Motor neuron (in vitro differentiated cells): Measurements from ENCODE around the gene RFPL3. TPM values are rescaled to one million over a fixed set of nuclear protein-coding genes. Genes with fewer than 3 reads are reported as not detected.

Experiments used
- ATAC-seq, 8 experiments: fragments of 200-7000 bp; cut with Tn5 transposase; replicated peaks in 6 of 8; 2 replicates each; pipeline ENCODE4 v1.8.0; 2021; ENCODE audit warnings: mild to moderate bottlenecking in 8 of 8, moderate library complexity in 8 of 8
- H3K27ac ChIP-seq, 2 donors: fragments of 250-450 bp; sonication (Bioruptor Pico); 2 replicates each; pipeline ENCODE4 v1.9.0; 2021; ENCODE audit warnings: antibody characterized with exemption in 2 of 2, mild to moderate bottlenecking in 2 of 2, moderate library complexity in 1 of 2
- H3K4me1 ChIP-seq, 2 donors: fragments of 250-450 bp; sonication (Bioruptor Pico); replicated peaks in 1 of 2; 2 replicates each; pipeline ENCODE4 v1.6.1; 2021; ENCODE audit warnings: antibody characterized with exemption in 2 of 2, mild to moderate bottlenecking in 2 of 2, moderate library complexity in 1 of 2
- H3K4me3 ChIP-seq, 5 donors: fragments of 250-450 bp; sonication (Bioruptor Pico); 2 replicates each; pipeline ENCODE4 v1.9.0; 2021; ENCODE audit warnings: antibody characterized with exemption in 5 of 5, mild to moderate bottlenecking in 5 of 5, moderate library complexity in 4 of 5
- WGBS, 10 experiments: fragments of 450-650 bp; shearing (Covaris generic); methylation state at CpG; one replicate each; pipeline ENCODE4 v1.0.0; 2022; 5-methylcytosine and 5-hydroxymethylcytosine counted together
- in situ Hi-C, 9 experiments: fragments of 400-800 bp; cut with MboI; loops; one replicate each; pipeline ENCODE4 v1.15.0; 2021; ENCODE audit warnings: low sequenced_read_pairs in 9 of 9, low pct_unique_long_range_greater_than_20kb in 2 of 9; ENCODE audit not compliant: unreplicated experiment in 9 of 9
- total RNA-seq, 8 experiments: library from RNA; unstranded; fragments of 300-600 nt; gene quantifications; 2 replicates each; pipeline versions ENCODE4 v1.2.3 to v1.2.4, GENCODE V29; 2022

Gene RFPL3
- total RNA-seq, 8 experiments from 2014 or later = 0.24 to 0.31 TPM; not detected in 6

DNA sequence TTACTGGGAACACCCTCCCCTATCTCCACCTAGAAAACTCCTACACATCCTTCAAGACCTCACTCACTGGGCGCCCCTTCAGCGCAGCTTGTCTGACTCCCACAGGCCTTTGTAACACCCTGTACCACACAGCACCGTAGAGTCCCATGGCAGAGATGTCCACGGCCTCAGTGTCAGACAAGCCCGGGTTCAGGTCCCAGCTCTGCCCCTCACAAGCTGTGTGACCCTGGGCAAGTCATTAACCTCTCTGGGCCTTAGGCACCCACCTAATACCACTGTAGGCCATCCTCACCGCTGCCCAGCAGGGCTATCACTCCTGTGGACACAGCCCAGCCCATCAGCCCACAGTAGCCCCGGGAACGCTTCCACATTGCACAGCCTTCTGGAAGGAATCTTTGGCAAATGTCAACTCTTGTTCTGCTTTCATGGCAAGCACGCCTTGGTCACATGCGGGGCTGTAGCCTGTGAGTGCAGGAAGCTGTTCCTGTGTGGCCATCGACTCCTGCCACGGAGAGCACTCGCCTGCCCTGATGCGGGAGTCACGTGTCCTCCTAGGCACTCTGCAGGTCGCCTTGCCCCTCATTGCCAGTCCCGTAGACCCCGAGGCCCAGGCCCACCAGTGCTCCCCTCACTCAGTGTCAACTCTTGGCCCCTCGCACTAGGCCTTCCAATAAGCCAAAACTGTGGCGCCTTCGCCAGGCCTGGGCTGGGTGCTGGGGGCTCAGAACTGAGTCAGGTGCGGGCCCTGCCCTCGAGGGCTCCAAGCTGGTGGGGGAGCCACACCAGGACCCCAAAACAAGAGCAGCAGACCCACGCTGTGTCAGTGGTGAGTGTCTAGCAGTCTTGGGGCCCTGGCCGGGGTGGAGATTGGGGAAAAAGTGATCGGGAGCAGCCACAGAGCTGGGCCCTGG, 32.9 kb upstream of the RFPL3 start:
- no peak for ATAC-seq
- peaks cover 3 to 6% of the 10 kb centered on the region in 2 donors for H3K4me1 ChIP-seq
- WGBS, 10 experiments = 27 to 100% (median 90%) methylated on average over 2 to 11 of the region's 26 CpGs; no CpG with 5 or more reads in 5 of the 10 experiments
- H3K27ac ChIP-seq = no peak overlapping the region
- H3K4me3 ChIP-seq = no peak overlapping the region
- in situ Hi-C loops = no loop called here

DNA sequence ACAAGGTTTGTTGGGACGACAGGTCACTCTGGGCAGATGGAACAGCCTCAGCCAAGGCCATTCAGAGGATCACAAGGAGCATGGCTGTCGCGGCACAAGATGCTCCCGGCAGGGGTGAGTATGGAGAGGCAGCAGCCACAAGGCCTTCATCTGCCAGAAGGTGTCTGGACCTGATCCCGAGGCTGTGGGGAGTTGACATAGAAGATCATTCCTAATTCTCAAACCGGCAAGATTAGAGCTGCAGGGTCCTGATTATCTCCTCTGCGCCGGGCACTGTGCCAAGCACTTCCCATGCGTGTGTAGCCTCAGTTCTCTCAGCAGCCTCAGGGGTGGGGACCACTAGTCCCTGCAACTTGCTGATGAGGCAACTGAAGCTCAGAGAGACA, 32.3 kb upstream of the RFPL3 start:
- in situ Hi-C loops = no loop called here
- WGBS, 10 experiments = 0 to 100% (median 76%) methylated on average over 1 to 7 of the region's 9 CpGs; no CpG with 5 or more reads in 3 of the 10 experiments
- Histone ChIP-seq H3K4me3 (no peak overlapping the region), H3K4me1 (peaks cover 0 to 1% of the 10 kb centered on the region in 2 donors), H3K27ac (no peak overlapping the region)
- peak in 4 of 8 experiments; percentile 20 to 67 (median 38) for ATAC-seq

DNA sequence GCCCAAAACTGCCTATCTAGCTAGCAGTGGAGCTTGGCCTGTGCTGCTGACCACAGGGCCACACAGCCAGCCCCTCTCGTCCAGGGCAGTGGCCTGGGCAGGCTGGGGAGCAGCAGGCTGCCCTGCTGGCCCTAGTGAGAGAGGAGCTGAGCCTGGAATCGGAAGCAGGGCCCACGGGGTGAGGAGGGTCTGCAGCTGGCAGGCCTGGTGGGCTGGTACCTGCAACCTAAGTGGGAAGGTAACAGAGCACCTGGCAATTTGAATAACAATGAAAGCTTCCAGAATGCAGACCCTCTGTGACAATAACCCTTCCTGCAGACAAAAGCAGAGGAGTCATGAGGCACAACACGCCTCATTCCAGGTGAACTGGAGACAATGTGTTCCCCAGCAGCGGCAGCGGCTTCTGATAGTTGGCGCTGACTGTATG, 31.8 kb upstream of the RFPL3 start:
- ATAC-seq = no peak
- 48 to 96% (median 79%) methylated on average over 2 to 5 of the region's 7 CpGs; no CpG with 5 or more reads in 5 of the 10 experiments for WGBS, 10 experiments
- in situ Hi-C loops = no loop called here
- Histone ChIP-seq H3K4me3 (no peak overlapping the region), H3K4me1 (no peaks in the 10 kb centered on the region), H3K27ac (no peak overlapping the region)

DNA sequence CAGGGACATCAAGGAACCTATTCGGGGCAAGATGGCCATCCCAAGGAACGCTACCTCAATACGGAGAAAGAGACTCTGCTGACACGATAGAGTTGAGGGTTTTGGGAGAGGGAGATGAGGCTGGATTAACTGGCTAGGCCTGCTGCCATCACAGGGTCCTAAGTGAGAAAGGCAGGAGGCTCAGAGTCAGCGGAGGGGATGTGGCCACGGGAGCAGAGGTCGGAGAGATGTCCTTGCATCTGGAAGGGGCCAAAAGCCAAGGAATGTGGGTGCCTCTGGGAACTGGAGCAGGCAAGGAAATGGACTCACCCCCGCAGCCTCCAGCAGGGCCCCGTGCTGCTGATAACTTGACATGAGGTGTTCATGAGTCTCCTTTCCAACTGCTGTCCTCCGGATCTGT, 31.0 kb upstream of the RFPL3 start:
- 63 to 94% (median 80%) methylated on average over 2 to 9 of the region's 10 CpGs; no CpG with 5 or more reads in 3 of the 10 experiments for WGBS, 10 experiments
- in situ Hi-C loops = no loop called here
- H3K27ac ChIP-seq = no peak overlapping the region

DNA sequence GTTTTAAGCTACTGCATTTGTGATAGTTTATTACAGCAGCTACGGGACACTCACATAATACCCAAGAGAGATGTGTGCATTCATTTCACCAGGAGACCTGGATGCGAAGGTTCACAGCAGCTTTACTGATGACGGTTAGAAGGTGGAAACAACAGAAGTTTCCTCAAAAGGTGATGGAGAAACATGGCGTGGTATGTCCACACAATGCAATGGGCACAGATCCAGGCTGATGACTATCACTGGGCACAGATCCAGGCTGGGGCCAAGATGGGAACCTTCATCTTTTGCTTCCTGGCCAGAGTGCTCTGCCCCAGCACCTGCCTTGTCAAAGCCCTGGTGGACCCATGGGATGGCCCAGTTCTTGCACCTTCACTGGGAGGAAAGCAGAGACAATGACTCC, 30.6 kb upstream of the RFPL3 start:
- H3K4me3 ChIP-seq = no peak overlapping the region
- no peak for ATAC-seq
- H3K27ac ChIP-seq = no peak overlapping the region
- no peaks in the 10 kb centered on the region for H3K4me1 ChIP-seq
- WGBS, 10 experiments = 67 to 100% (median 97%) methylated on average over 1 to 4 of the region's 4 CpGs; no CpG with 5 or more reads in 4 of the 10 experiments
- in situ Hi-C loops = no loop called here

More for the DNA sequence above, 31.0 kb upstream of the RFPL3 start:
- H3K4me1 ChIP-seq = no peaks in the 10 kb centered on the region
- no peak overlapping the region for H3K4me3 ChIP-seq
- no peak for ATAC-seq

DNA sequence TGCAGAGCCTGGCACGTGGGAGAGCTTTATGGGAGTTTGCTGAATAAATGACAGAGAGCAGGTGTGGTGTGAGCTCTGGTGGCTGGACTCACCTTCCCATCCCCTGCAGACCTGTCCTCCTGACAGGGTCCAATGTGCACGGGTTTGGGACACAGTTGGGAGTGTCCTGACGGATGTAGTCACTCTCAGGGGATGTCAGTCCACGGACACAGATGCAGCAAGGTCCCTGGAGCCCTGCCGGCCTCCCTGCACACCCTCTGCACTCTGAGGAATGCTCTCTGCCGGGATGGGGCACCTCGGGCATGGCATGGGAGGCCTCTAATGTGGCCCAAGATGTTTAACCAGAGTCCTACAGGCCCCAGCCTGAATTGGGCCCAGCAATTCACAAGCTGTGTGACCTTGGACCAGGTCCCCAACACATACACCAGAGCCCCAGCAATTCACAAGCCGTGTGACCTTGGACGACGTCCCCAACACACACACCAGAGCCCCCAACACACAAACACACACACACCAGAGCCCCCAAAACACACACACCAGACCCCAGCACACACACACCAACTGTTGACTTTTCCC, 30.0 kb upstream of the RFPL3 start:
- Histone ChIP-seq H3K27ac (no peak overlapping the region), H3K4me3 (no peak overlapping the region), H3K4me1 (no peaks in the 10 kb centered on the region)
- 30 to 100% (median 80%) methylated on average over 1 to 4 of the region's 10 CpGs; no CpG with 5 or more reads in 5 of the 10 experiments for WGBS, 10 experiments
- in situ Hi-C loops = no loop called here
- no peak for ATAC-seq

DNA sequence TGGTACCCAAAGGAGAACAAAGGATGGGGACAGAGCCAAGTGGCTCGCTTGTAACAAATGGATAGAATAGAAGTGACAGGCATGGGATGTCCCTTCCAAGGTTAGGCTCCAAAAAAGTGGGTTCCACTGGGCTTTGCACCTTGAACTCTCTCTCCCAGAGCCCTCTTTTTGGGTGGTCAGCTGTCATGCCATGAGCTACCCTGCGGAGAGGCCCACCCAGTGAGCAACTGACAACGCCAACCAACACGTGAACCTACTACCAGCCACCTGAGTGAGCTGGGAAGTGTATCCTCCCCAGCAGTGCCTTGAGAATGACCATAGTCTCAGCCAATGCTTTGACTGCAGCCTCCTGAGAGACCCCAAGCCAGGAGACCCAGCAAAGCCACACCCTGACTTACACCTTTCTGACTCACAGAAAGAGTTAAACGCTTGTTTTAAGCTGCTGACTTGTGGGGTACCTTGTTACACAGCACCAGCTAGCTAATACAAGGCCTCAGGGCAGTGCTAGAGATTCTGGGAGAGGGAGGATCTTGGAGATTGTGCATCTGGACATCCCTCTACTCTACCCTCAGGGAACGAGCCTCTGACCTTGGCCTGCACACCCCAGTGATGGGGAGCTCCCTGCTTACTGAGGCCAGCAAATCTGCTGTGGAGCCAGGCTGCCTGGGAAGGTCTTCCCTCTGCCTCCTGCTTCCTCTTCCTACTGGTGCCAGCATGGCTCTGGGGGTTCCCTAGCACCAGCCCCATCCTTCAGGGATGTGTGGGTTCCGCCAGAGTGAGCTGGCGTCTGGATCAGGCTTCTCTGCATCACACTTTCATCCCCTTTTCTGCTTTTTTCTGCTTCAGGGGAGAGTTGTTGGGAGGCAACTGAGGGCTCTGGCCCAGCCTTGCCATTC, 29.1 kb upstream of the RFPL3 start:
- no peaks in the 10 kb centered on the region for H3K4me1 ChIP-seq
- 25 to 90% (median 64%) methylated on average over 1 to 4 of the region's 8 CpGs; no CpG with 5 or more reads in 4 of the 10 experiments for WGBS, 10 experiments
- in situ Hi-C loops = no loop called here
- no peak overlapping the region for H3K27ac ChIP-seq
- no peak overlapping the region for H3K4me3 ChIP-seq
- no peak for ATAC-seq

DNA sequence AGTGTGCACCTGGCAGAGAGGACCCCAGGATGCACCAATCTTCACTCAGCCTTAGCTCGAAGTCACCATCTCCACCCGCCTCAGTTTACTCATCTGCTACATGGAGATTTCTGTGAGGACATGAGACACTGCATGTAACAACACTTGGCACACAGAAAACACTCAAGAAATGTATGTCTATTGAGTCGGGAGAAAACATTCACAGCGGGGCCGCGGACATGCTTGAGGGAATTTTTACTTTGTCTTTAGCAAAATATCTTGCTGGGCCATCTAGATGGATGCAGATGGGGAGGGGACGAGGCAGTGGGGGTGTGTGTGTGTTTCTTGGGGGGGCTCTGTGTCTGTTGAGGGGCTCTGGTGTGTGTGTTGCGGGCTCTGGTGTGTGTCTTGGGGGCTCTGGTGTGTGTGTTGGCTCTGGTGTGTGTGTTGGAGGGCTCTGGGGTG, 28.4 kb upstream of the RFPL3 start:
- ATAC-seq = no peak
- no peak overlapping the region for H3K27ac ChIP-seq
- H3K4me3 ChIP-seq = no peak overlapping the region
- no peaks in the 10 kb centered on the region for H3K4me1 ChIP-seq
- in situ Hi-C loops = no loop called here
- 60 to 94% (median 71%) methylated on average over 1 to 6 of the region's 8 CpGs; no CpG with 5 or more reads in 4 of the 10 experiments for WGBS, 10 experiments

DNA sequence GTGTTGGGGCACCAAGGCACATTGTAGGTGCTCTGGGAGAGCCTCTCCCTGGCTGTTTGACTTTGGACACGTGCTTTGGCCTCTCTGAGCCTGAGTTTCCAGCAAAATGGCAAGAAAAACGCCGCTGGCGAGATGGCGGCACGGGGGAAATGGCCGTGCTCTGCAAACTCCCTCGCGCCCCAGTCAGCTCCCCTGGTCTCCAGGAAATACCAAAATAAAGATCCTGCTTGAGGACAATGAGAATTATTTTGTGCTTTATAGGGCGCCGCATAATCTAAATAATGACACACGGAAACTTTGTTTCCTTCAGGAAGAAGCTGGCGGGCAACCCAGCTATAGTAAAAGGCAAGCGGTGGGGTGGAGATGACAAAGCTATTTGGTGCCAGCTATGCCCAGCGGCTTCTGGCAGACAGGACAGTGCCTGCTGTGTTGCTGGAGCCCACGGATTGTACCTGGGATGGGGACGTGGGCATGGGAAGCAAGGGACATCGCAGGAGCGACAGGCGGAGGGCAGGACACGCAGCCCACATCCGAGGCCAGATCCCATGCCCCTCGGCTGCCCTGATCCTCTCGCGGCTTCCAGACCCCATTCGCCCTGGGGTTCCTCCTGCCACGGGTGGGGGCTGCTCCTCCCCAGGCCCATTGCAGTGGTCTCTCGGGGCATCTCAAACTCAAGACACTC, 26.3 kb upstream of the RFPL3 start:
- WGBS, 10 experiments = 40 to 100% (median 78%) methylated on average over 1 to 12 of the region's 28 CpGs; no CpG with 5 or more reads in 2 of the 10 experiments
- in situ Hi-C loops = no loop called here
- Histone ChIP-seq H3K4me1 (peaks cover 8 to 16% of the 10 kb centered on the region in 2 donors), H3K4me3 (no peak overlapping the region), H3K27ac (no peak overlapping the region)
- ATAC-seq = no peak

DNA sequence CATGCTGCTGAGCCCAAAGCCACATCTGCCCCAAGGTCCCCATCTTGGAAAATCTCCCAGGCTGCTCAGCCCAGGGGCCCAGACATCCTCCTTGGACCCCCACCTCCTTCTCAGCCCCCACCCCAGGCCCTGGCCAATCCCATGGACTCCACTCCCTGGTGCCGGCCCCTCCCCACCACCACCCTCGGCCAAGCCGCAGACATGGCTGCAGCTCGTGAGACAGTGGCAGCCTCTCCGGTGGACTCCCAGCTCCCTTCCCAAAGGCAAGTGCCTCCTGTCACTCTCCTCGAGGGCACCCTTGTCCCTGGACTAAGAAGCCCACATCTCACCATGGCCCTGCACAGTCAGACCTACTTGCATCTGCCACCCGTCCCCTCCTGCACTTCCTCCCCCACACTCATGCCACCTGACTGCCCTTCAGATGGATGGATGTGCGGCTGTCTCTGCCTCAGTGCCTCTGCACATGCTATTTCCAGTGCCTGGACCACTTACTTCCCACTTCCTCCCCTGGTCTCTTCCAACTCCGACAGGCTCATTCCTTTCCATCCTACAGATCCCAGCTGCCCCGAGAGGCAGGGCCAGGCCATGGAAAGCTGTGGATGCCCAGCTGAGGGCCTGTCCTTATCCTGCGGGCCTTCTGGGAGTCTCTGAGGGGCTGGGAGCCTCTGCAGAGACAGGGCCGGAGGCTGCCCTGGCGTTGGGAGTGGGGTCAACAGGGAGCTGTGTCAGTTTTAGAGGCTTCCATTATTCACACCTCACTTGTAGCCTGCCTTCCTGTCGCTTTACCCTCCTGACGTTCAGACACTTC, 25.5 kb upstream of the RFPL3 start:
- WGBS, 10 experiments = 20 to 80% (median 67%) methylated on average over 1 to 3 of the region's 15 CpGs; no CpG with 5 or more reads in 4 of the 10 experiments
- ATAC-seq = no peak
- H3K4me3 ChIP-seq = no peak overlapping the region
- H3K27ac ChIP-seq = no peak overlapping the region
- H3K4me1 ChIP-seq = peaks cover 16 to 23% of the 10 kb centered on the region in 2 donors
- in situ Hi-C loops = no loop called here

DNA sequence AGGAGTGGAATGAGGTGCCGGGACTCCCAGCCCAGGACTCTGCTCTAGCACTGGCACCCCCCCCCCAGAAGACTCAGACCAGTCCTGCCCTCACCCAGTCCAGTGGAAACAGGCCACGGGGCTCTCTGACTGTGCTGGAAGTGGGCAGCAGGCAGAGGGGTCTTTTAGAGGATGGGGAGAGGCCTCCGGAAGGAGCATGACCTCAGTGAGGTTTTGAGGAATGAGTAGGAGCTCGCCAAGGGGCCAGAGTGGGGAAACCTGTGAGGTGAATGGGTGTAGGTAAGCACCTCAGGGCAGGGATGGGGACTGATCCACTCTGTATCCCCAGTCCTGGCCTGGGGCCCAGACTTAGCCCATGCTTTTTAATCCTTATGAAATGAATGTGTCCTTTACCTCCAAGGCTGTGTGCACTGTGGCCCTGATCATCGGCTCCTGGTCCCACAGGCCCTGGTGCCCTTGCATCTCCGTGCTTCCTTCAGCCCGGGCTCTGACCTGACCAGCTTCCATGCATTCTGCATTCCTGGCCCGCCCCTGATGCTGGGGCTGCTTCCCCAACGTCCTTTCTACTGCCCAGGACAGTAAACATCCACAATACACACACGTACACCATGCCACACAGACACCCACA, 24.4 kb upstream of the RFPL3 start:
- no peak overlapping the region for H3K27ac ChIP-seq
- in situ Hi-C loops = no loop called here
- WGBS, 10 experiments = 0 to 100% (median 80%) methylated on average over 1 to 7 of the region's 10 CpGs; no CpG with 5 or more reads in 3 of the 10 experiments
- no peak for ATAC-seq
- H3K4me1 ChIP-seq = peaks cover 27 to 32% of the 10 kb centered on the region in 2 donors
- no peak overlapping the region for H3K4me3 ChIP-seq
